GM13976 (cell line): ENCODE results near the gene EML6.

Experiments
- DNase-seq: peaks from one replicate; pipeline ENCODE4 v3.0.0; 2012; ENCODE audit warnings: low spot score
- CTCF ChIP-seq: IDR thresholded peaks from 2 replicates; pipeline ENCODE4 v1.5.1; 2012; ENCODE audit warnings: borderline replicate concordance, mild to moderate bottlenecking; ENCODE audit not compliant: insufficient read depth; ENCODE audit errors: extremely low read depth, missing control alignments, control extremely low read depth
- in situ Hi-C: fragments of 300-500 bp; cut with MboI; formaldehyde crosslinking; loops from one replicate; pipeline ENCODE4 v1.12.0; 2022; ENCODE audit warnings: low sequenced_read_pairs, mixed read lengths, inconsistent platforms; ENCODE audit not compliant: unreplicated experiment

EML6 gene

GRCh38 chr2:54891909-54892308, 168.4 kb downstream of the EML6 start:
- no peak for TF ChIP-seq CTCF
- DNase-seq: no peak
- in situ Hi-C loops: no loop called here

- no peak for DNase-seq
- in situ Hi-C loops: no loop called here
These were observed 171.0 kb downstream of the EML6 start for GRCh38 chr2:54894467-54894866.

GRCh38 chr2:54895730-54896129, 172.3 kb downstream of the EML6 start:
- no peak for DNase-seq
- in situ Hi-C loops: no loop called here

More at GRCh38 chr2:54894467-54894866, 171.0 kb downstream of the EML6 start:
- TF ChIP-seq CTCF: no peak

GRCh38 chr2:54897420-54898310, 174.2 kb downstream of the EML6 start:
- in situ Hi-C loops: no loop called here
- no peak for DNase-seq
- TF ChIP-seq CTCF: no peak

More at GRCh38 chr2:54895730-54896129, 172.3 kb downstream of the EML6 start:
- no peak for TF ChIP-seq CTCF

GRCh38 chr2:54898456-54899226, 175.2 kb downstream of the EML6 start:
- in situ Hi-C loops: no loop called here
- no peak for DNase-seq
- TF ChIP-seq CTCF: no peak

GRCh38 chr2:54899576-54900200, 176.2 kb downstream of the EML6 start:
- peak; percentile 27 for DNase-seq
- in situ Hi-C loops: loop anchor here (25.0 kb wide), 1 partner anchor 263 kb away; no protein-coding TSS in a partner anchor
- TF ChIP-seq CTCF: peak; percentile 26
